HepG2 (cell line): Measurements from ENCODE around the gene AP1G1. TPM values are rescaled to one million over a fixed set of nuclear protein-coding genes. Genes with fewer than 3 reads are reported as not detected.

Experiments used
- ATAC-seq: fragments of 200-7000 bp; cut with Tn5 transposase; 3 replicates; pipeline ENCODE4 v1.9.1; 2020; ENCODE audit warnings: mild to moderate bottlenecking, moderate library complexity
- BruUV-seq: library from RNA; stranded (reverse); fragments of 400-500 nt; replicated peaks from 2 replicates; lab custom pipeline; 2021; lab: Mats Ljungman, UMichigan
- CTCF ChIA-PET: fragments of 300-600 bp; formaldehyde crosslinking; extraction: SDS; loops from one replicate; lab custom pipeline; 2021; ENCODE audit warnings: low total read pairs, inconsistent platforms, low intra/inter-chr PET ratio; lab: Yijun Ruan, JAX
- POLR2A ChIA-PET: fragments of 350-600 bp; sonication (Branson Sonifier 250); formaldehyde crosslinking; loops from one replicate; lab custom pipeline; 2020; ENCODE audit warnings: antibody characterized with exemption, inconsistent platforms; lab: Yijun Ruan, JAX
- DNase-seq: peaks from one replicate; pipeline ENCODE4 v3.0.0-alpha.2; 2015; ENCODE audit warnings: low spot score
- FAIRE-seq: peaks from 3 replicates; lab custom pipeline; 2011; peaks lifted over from hg19 to GRCh38; lab: Jason Lieb, UNC
- H2AFZ ChIP-seq: one replicate; pipeline ENCODE4 v1.6.1; 2011; ENCODE audit warnings: low read length, inconsistent platforms
- H3K27ac ChIP-seq: fragments of 300-600 bp; 3 replicates; pipeline ENCODE4 v1.8.0; 2011; ENCODE audit warnings: mixed run types, mild to moderate bottlenecking, mixed read lengths, low read length, inconsistent platforms; ENCODE audit not compliant: insufficient read depth; ENCODE audit errors: extremely low read length
- H3K27me3 ChIP-seq, 2 experiments: fragments of 200-600 bp in 1 of 2; 2 replicates in 1 of 2; 3 replicates in 1 of 2; pipeline versions ENCODE4 v1.6.0 to v1.8.0; 2011; ENCODE audit warnings: low read length in 2 of 2, mild to moderate bottlenecking in 2 of 2, moderate library complexity in 2 of 2, inconsistent platforms in 1 of 2; ENCODE audit not compliant: insufficient read depth in 2 of 2, control insufficient read depth in 1 of 2
- H3K36me3 ChIP-seq, 2 experiments: fragments of 200-600 bp in 1 of 2; replicated peaks in 1 of 2; 2 replicates in 1 of 2; 3 replicates in 1 of 2; pipeline versions ENCODE4 v1.5.1 to v1.8.0; 2011; ENCODE audit warnings: low read length in 2 of 2, inconsistent platforms in 1 of 2; ENCODE audit not compliant: insufficient read depth in 2 of 2, control insufficient read depth in 1 of 2
- H3K4me1 ChIP-seq: 2 replicates; pipeline ENCODE4 v1.5.1; 2012; ENCODE audit warnings: low read length, inconsistent platforms; ENCODE audit not compliant: insufficient read depth
- H3K4me2 ChIP-seq: 2 replicates; pipeline ENCODE4 v1.6.0; 2011; ENCODE audit warnings: low read depth, low read length, inconsistent platforms
- H3K4me3 ChIP-seq, 3 experiments: fragments of 200-600 bp in 1 of 3; sonication (generic), shearing (Covaris generic) in 1 of 3; replicated peaks in 1 of 3; 2 replicates each; pipeline ENCODE4 v1.5.1; 2011 to 2016; ENCODE audit warnings: low read length in 3 of 3, inconsistent platforms in 2 of 3, low read depth in 2 of 3, mild to moderate bottlenecking in 2 of 3, control low read depth in 1 of 3, mixed read lengths in 1 of 3; ENCODE audit not compliant: insufficient read depth in 1 of 3
- H3K79me2 ChIP-seq: one replicate; pipeline ENCODE4 v1.6.1; 2011; ENCODE audit warnings: low read length, inconsistent platforms; ENCODE audit not compliant: insufficient read depth
- H3K9ac ChIP-seq: 2 replicates; pipeline ENCODE4 v1.6.0; 2011; ENCODE audit warnings: mild to moderate bottlenecking, low read depth, low read length, inconsistent platforms; ENCODE audit not compliant: insufficient read depth
- H3K9me3 ChIP-seq: 2 replicates; pipeline ENCODE4 v1.5.1; 2012; ENCODE audit warnings: mild to moderate bottlenecking, low read length
- H4K20me1 ChIP-seq: 2 replicates; pipeline ENCODE4 v1.6.0; 2011; ENCODE audit warnings: inconsistent platforms, mild to moderate bottlenecking, low read length, moderate library complexity; ENCODE audit not compliant: insufficient read depth
- BRF2 ChIP-seq: sonication (generic); formaldehyde crosslinking; IDR thresholded peaks from 2 replicates; pipeline ENCODE4 v1.8.1; 2022; ENCODE audit warnings: mild to moderate bottlenecking, missing genetic modification reagents
- CBX1 ChIP-seq: IDR thresholded peaks from one replicate; pipeline ENCODE4 v1.6.1; 2016; ENCODE audit warnings: antibody characterized with exemption, low read depth
- EHMT2 ChIP-seq: fragments of 200-600 bp; sonication (generic); IDR thresholded peaks from 2 replicates; pipeline ENCODE4 v1.7.0; 2017; ENCODE audit warnings: antibody characterized with exemption, low read depth, low read length, borderline replicate concordance
- KDM5B ChIP-seq: sonication (generic); formaldehyde crosslinking; IDR thresholded peaks from 2 replicates; pipeline ENCODE4 v1.4.0; 2020; ENCODE audit warnings: missing genetic modification reagents, mild to moderate bottlenecking, borderline replicate concordance
- NR2F6 ChIP-seq, 2 experiments: IDR thresholded peaks; 2 replicates each; pipeline ENCODE4 v1.6.1; 2016; ENCODE audit warnings: antibody characterized with exemption in 1 of 2, mild to moderate bottlenecking in 1 of 2
- RAD21 ChIP-seq: fragments of 450-650 bp; formaldehyde crosslinking; IDR thresholded peaks from 2 replicates; pipeline ENCODE4 v1.5.0; 2020; ENCODE audit warnings: mild to moderate bottlenecking
- SMC3 ChIP-seq: IDR thresholded peaks from 2 replicates; pipeline ENCODE4 v1.6.1; 2011; ENCODE audit warnings: low read length, improper control_type of control experiment
- SRF ChIP-seq: IDR thresholded peaks from 2 replicates; pipeline ENCODE4 v1.6.1; 2011; ENCODE audit warnings: mild to moderate bottlenecking, low read depth, low read length, moderate library complexity
- ZMYM3 ChIP-seq: sonication (generic); formaldehyde crosslinking; IDR thresholded peaks from 2 replicates; pipeline ENCODE4 v1.5.1; 2020; ENCODE audit warnings: mild to moderate bottlenecking, missing genetic modification reagents
- ZNF274 ChIP-seq: sonication (generic); formaldehyde crosslinking; IDR thresholded peaks from 2 replicates; pipeline ENCODE4 v1.5.1; 2020; ENCODE audit warnings: mild to moderate bottlenecking, missing genetic modification reagents
- ZNF280B ChIP-seq: sonication (generic); formaldehyde crosslinking; IDR thresholded peaks from 2 replicates; pipeline ENCODE4 v1.5.0; 2020; ENCODE audit warnings: missing genetic modification reagents, mild to moderate bottlenecking, borderline replicate concordance
- ZNF629 ChIP-seq: sonication (generic); formaldehyde crosslinking; conservative IDR thresholded peaks from 2 replicates; pipeline ENCODE4 v1.5.0; 2020; ENCODE audit warnings: missing genetic modification reagents
- WGBS: methylation state at CpG from one replicate; pipeline ENCODE4 v1.1.6; 2017; ENCODE audit warnings: low lambda C conversion rate; 5-methylcytosine and 5-hydroxymethylcytosine counted together
- in situ Hi-C: cut with HindIII; loops from 2 replicates; pipeline ENCODE4 v1.10.0; 2017; ENCODE audit warnings: low pct_unique_long_range_greater_than_20kb; ENCODE audit not compliant: extremely low pct_ligation_motif_present
- intact Hi-C: fragments of 100-400 bp; cut with micrococcal nuclease; formaldehyde crosslinking; loops from one replicate; pipeline ENCODE4 v1.10.0; 2022; ENCODE audit not compliant: unreplicated experiment
- polyA plus RNA-seq, 8 experiments: library from polyadenylated mRNA; depleted of rRNA in 3 of 8; stranded (reverse) in 7 of 8; unstranded in 1 of 8; fragments of >200 nt; fragmentation: Illumina TruSeq in 4 of 8; extraction: Trizol in 4 of 8; gene quantifications; 2 replicates each; pipeline versions ENCODE4 v1.2.1 to v1.2.3, GENCODE V29; 2011 to 2016; ENCODE audit warnings: low read depth in 4 of 8, missing spikeins in 1 of 8, mixed read lengths in 1 of 8; ENCODE audit not compliant: insufficient read depth in 1 of 8
- total RNA-seq, 5 experiments: library from RNA; depleted of rRNA; stranded (reverse); fragments of >200 nt; fragmentation: Illumina TruSeq; extraction: Trizol; gene quantifications; 2 replicates each; pipeline ENCODE4 v1.2.3, GENCODE V29; 2016; ENCODE audit warnings: low read depth in 1 of 5
- TF ChIP-seq, protein P1 (sequence below): sonication (generic); formaldehyde crosslinking; IDR thresholded peaks from 2 replicates; pipeline ENCODE4 v1.8.1; 2023; ENCODE audit warnings: missing genetic modification reagents, inconsistent platforms, borderline replicate concordance
- TF ChIP-seq, protein P2 (sequence below): sonication (generic); formaldehyde crosslinking; IDR thresholded peaks from 2 replicates; pipeline ENCODE4 v1.5.1; 2020; ENCODE audit warnings: mild to moderate bottlenecking, missing genetic modification reagents, borderline replicate concordance

Gene AP1G1
- total and polyA plus RNA-seq, 2 of the 13 experiments (the other 11 are each of a cell fraction or from before 2014, with no cell fraction given) = 62.2 to 66.2 TPM

- Histone ChIP-seq H3K4me1 (peaks cover 6% of the 10 kb centered on the region; the same call in 1 of the 2 replicates), H3K4me3 (no peak overlapping the region), H3K9me3 (no peaks in the 10 kb centered on the region), H3K9ac (no peak overlapping the region), H3K27me3 (no peaks in the 10 kb centered on the region), H3K79me2 (peaks cover 76% of the 10 kb centered on the region), H2AFZ (no peak overlapping the region), H3K36me3 (peaks cover 16 to 66% of the 10 kb centered on the region in 2 experiments), H3K4me2 (no peak overlapping the region), H4K20me1 (peaks cover 5% of the 10 kb centered on the region), H3K27ac (no peak overlapping the region)
- no peak for FAIRE-seq
- ChIA-PET CTCF (no interaction called here), POLR2A (no interaction called here)
- intact Hi-C loops = no loop called here
- 96% methylated on average over 2 of the region's 2 CpGs for WGBS
- in situ Hi-C loops = no loop called here
- BruUV-seq = no TSS peak
- peak; percentile 93 for TF ChIP-seq ZNF629 (CRISPR knock-in tag)
- TF ChIP-seq ZNF280B (CRISPR knock-in tag) = no peak
- TF ChIP-seq ZNF274 = no peak
- TF ChIP-seq ZMYM3 (CRISPR knock-in tag) = peak; percentile 12; the same call in 1 of the 2 replicates
- no peak for ATAC-seq
- no peak for DNase-seq
Observed at GRCh38 chr16:71784093-71784492, 24.5 kb downstream of the AP1G1 start.

DNA sequence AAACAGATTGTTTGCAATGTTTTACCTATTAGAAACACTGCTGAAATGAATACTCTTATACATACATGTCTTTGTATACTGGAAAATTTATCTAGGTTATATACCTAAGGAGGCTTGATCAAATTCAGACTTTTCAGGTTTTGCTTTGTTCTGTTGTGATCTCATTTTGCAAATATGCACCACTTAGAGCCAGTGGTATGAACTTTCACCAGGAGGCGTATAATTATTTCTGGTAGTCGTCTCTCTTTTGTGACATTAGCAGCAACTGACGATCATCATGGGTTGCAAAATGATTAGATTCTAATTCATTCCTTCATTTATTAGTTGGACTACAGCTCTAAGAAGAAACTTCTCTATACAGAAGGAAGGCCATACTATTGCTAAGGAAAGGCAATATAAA is 26.9 kb downstream of the AP1G1 start:
- DNase-seq (peak; percentile 21), FAIRE-seq (peak; percentile 8), ATAC-seq (no peak)
- H4K20me1 ChIP-seq = peaks cover 10% of the 10 kb centered on the region
- peaks cover 12 to 60% of the 10 kb centered on the region in 2 experiments; a peak in 4 of 5 replicates for H3K36me3 ChIP-seq
- H3K27me3 ChIP-seq = no peaks in the 10 kb centered on the region
- no peak overlapping the region for H3K4me3 ChIP-seq
- BruUV-seq = no TSS peak
- no peak overlapping the region for H2AFZ ChIP-seq
- H3K27ac ChIP-seq = no peak overlapping the region
- in situ Hi-C loops = no loop called here
- H3K4me2 ChIP-seq = no peak overlapping the region
- H3K9me3 ChIP-seq = no peaks in the 10 kb centered on the region
- intact Hi-C loops = no loop called here
- no peak overlapping the region for H3K9ac ChIP-seq
- peaks cover 6% of the 10 kb centered on the region; the same call in 1 of the 2 replicates for H3K4me1 ChIP-seq
- ChIA-PET CTCF (no interaction called here), POLR2A (no interaction called here)
- H3K79me2 ChIP-seq = peaks cover 60% of the 10 kb centered on the region
- 55% methylated on average over 3 of the region's 3 CpGs for WGBS
- TF ChIP-seq, protein P1, sequence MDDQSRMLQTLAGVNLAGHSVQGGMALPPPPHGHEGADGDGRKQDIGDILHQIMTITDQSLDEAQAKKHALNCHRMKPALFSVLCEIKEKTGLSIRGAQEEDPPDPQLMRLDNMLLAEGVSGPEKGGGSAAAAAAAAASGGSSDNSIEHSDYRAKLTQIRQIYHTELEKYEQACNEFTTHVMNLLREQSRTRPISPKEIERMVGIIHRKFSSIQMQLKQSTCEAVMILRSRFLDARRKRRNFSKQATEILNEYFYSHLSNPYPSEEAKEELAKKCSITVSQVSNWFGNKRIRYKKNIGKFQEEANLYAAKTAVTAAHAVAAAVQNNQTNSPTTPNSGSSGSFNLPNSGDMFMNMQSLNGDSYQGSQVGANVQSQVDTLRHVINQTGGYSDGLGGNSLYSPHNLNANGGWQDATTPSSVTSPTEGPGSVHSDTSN = no peak
- TF ChIP-seq NR2F6 (IDR thresholded peaks at IDR 0.05) (no peak), NR2F6 (CRISPR knock-in tag; IDR thresholded peaks at IDR 0.05) (no peak), SRF (no peak), BRF2 (no peak), RAD21 (CRISPR knock-in tag) (no peak), SMC3 (no peak), KDM5B (CRISPR knock-in tag) (no peak), EHMT2 (no peak), CBX1 (no peak)
- TF ChIP-seq, protein P2, sequence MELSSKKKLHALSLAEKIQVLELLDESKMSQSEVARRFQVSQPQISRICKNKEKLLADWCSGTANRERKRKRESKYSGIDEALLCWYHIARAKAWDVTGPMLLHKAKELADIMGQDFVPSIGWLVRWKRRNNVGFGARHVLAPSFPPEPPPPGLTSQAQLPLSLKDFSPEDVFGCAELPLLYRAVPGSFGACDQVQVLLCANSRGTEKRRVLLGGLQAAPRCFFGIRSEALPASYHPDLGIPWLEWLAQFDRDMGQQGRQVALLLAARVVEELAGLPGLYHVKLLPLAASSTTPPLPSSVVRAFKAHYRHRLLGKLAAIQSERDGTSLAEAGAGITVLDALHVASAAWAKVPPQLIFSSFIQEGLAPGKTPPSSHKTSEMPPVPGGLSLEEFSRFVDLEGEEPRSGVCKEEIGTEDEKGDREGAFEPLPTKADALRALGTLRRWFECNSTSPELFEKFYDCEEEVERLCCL (CRISPR knock-in tag) = no peak
